ENCODE data around the gene ATP13A2.
A peak's percentile ranks its signal among the peaks of the same experiment; 100 is the strongest.

ATP13A2 gene

DNA sequence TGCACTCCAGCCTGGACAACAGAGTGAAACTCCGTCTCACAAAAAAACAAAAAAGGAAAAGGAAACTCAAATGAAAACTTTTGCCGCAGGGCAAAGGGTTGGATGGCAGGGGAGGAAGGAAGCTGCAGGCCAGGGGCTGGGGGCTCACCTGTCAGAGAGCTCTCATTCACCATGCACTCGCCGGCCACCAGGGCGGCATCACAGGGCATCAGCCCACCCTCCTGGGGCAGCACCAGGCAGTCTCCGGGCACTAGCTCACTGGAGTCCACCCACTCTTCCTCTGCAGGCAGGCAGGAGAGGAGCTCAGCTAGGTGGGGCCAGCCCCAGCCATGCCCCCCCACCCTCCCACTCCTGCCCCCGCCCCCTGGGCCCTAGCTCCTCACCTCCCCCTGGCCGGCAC is 11.9 kb downstream of the ATP13A2 start:
- no peak for DNase-seq

DNA sequence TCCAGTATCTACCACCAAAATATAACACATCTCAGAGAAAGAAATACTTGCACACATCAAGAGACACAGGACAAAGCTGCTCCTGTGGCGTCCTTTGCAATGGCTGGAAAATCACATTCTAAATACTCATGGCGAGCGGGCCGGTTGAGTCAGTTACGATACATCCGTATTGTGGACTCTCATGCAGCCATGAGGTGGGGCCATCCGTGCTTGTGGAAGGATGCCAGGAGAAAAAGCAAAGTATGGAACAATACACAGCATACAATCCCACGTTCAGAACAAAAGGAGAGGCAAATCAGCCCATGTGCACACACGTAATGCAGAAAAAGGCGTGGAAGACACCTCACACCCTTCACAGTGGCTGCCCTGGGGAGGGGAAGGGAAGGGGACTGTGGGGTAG is 13.1 kb downstream of the ATP13A2 start:
- DNase-seq = no peak

DNA sequence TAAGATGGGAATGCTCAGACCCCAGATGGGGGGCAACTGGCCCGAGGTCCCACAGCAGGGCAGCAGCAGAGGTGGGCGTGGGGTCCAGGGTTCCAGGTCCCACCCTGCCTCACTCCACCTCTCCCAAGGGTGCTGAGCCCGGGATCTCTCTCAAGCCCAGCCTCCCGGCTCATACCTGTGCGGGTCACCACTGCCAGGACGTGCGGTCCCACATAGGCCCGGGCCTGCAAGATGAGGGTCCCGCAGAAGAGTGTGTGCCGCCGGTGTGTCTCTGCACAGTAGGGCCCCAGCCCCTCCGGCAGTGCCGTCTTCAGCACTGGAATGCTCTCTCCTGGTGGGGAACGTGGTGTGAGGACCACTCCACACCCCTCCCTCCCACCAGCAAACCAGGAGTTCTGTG is 14.9 kb downstream of the ATP13A2 start:
- DNase-seq = no peak

DNA sequence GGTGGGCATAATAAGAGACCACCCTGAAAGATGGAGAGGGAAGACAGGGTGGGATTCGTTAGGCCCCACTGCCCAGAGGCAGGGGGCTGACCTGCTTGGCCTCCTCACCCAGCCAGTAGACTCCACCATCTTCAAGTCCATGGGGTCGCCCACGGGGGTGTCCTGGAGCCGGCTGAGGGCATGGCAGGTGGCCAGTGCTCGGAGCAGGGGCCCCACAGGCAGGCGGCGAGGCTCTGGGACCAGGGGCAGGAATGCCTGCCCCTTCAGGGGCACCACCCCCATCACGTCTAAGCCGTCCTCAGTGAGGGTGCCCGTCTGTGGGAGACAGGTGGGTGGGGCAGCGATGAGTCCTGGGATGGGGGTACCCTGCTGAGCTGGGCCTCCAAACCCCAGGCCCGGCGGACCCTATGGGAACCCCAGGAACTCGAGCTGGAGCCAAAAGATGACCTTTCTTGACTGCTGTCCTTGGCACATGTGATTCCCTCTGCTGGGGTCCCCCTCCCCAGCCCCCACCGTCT is 18.1 kb downstream of the ATP13A2 start:
- no peak for DNase-seq

DNA sequence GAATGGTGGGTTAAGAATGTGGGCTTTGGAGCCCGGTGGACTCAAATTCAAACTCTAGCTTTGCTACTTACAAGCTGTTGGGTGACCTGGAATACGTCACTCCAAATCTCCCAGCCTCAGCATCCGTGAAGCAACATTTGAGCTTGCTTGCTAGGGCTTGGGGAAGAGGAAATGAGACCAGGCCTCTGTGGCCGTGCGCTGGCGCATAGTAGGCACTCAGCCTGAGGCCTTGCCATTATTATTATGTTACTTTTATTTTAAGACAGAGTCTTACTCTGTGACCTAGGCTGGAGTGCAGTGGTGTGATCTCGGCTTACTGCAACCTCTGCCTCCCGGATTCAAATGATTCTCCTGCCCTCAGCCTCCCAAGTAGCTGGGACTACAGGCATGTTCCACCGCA is 19.1 kb downstream of the ATP13A2 start:
- no peak for DNase-seq

DNA sequence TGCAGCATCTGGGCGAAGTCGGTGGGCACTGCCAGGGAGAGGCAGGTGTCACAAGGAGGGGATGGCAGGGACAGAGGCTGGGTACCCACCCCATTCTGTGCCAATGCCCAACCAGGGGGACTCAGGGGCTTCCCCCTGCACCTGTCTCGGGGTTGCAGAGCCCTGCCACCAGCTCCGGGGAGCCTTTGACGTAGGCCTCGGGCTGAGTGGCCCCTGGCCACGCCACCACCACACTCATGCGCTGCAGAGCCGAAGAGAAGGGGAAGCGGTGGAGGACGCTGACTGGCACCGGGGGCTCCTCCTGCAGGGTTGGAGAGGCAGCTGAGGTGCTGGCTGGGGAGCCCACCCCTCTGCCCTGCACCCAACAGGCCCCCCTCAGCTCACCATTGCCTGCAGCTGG is 19.6 kb downstream of the ATP13A2 start:
- no peak for DNase-seq

DNA sequence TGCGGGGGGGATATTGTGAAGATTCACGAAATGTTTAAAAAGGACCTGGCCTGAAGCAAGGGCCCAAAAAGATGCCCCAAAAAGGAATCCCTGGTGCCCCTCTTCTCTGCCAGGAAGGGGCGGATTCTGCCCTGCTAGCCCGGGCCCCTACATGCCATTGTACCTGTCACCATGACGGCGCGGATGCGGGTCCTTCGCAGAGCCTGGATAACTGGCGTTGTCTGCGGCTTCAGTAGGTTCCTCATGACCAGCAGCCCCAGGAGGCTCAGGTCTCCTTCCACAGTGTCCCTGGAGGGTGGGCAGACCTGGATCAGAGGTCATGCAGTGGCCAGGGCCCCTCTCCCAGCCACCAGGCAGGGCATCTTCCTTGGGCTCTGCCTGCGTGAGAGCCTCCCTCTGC is 20.2 kb downstream of the ATP13A2 start:
- DNase-seq = no peak

DNA sequence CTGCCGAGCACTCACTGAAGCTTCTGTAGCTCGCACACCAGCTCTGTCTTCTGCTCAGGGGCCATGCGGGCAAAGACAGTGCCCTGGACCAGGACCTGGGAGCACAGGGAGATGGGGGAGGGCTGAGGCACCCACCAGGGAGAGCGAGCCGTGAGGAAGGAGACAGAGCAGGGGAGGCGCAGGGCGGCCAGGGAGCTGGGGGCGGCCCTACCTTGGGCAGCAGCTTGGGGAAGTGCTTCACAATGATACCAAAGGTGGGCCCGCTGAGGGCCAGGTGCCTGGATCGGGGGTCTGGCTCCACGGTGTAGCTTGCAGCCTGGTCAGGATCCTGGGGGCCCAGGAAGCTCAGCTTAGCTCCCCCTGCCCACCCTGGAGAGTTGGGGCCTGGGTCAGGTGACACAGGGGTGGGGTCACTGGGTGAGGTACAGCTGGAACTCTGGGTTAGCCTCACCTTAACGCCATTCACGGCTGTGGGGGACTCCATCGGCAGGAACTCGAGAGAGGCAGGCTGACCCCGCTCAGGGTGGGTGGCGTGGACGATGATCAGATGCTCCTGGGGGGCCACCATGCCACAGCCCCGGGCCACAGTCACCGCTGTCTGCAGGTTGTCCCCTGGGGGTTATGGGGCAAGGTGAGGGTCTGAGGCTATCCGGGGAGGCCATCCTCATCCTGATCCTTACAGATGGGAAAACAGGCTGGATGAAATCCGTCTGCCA is 21.9 kb downstream of the ATP13A2 start:
- no peak for DNase-seq

DNA sequence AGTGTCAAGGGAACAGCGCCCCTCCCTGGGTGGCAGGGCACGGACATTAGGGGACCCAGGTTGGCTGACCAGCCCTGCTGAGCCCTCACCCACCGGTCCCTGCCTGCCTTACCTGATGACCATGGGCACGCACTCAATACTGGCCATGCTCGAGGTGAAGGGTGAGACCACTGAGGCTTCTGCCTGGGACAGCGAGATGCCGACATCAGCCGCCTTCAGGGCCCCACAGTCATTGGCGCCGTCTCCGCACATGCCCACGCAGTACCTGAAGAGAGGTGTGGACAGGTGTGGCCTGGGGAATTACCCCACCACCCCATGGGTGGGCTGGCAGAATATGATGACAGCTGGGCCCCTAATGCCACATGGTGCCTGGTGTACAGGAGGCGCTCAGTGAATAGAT is 23.5 kb downstream of the ATP13A2 start:
- no peak for DNase-seq

DNA sequence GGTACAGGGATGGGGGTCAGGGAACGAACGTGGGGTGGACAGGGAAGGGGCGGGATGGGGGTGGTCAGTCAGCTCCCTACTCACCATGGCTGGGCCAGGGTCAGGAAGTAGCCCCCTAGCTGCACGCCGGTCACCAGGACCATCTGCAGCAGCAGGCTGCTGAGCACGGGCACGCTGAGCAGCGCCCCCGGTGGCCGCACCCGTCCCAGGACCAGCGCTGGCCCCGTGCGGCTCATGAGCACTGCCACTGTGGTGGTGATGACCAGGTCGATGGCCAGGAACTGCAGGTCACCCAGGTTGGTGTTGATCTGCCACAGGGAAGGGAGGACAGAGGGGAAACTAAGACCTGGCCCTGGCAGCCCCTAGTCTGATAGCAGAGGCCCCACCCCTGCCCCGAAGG is 24.8 kb downstream of the ATP13A2 start:
- no peak for DNase-seq

DNA sequence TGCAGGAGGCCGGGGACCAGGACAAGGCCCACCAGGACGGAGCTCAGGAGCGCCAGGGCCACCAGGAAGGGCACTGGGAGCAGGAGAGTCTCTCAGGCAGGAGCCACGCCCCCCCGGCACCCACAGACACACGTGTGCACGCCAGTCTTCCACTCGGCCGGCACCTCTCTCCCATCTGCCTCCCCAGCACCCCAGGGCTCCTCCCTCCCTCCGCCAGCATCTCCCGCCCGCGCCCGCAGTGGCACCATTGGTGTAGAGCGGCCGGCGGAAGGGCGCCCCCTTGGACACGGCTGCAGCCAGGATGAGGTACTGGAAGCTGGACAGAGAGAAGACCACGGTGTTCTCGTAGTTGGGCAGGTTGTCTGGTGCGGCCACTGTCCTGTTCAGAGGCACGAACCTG is 25.2 kb downstream of the ATP13A2 start:
- no peak for DNase-seq

DNA sequence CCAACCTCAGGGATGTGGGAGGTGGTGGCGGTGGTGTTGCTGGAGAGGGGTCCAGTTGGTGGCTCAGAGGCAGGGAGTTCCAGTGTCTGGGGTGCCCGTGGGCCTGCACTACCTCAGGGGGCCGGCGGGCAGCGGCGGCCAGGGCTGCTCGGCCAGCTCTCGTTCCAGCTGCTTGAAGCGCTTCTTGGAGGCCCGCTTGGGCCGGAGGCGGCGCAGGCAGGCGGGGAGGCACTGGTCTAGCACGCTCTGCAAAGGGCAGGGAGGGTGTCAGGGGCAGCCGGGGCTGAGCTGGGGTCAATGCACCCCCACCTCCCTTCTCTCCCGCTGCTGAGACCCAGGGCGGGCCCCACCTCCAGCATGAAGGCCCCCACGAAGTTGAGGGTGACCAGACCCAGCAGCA is 25.6 kb downstream of the ATP13A2 start:
- DNase-seq = no peak

DNA sequence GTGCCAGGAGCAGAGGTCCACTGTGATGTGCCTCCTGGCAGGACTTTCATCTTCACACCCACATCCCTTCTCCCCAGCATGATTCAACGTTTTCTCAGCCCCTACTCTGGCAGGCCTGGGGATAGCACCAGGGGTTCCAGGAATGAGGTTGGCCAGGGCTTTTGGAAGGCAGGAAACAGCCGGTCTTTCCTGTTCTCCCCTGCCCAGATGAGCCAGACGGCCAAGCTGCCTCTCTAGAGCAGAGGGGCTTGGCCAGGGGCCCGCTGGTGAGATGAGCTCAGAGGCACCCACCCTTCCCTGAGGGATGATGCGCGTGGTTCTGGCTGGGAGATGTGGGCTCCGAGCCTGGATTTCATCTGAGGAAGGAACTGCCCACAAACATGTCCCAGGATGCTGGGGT is 27.0 kb downstream of the ATP13A2 start:
- DNase-seq = peak; percentile 91

DNA sequence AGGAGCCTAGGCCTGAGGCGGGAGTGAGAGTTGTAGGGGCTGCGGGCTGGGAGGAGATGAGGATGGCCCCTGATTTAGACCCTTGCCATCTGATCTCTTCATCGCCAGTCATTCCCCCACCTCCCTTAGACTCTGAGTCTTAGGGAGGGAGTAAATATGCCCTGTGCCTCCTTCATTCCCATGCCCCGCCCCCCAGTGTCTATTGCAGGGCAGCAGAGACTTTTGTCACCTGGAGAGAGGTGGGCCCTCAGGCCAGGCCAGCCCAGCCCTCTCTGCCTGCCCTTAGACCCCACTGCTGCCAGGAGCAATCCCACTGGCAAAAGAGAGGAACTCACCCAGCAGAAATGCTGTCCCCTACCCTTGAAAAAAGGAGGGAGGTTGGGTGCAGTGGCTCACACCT is 28.1 kb downstream of the ATP13A2 start:
- no peak for DNase-seq

DNA sequence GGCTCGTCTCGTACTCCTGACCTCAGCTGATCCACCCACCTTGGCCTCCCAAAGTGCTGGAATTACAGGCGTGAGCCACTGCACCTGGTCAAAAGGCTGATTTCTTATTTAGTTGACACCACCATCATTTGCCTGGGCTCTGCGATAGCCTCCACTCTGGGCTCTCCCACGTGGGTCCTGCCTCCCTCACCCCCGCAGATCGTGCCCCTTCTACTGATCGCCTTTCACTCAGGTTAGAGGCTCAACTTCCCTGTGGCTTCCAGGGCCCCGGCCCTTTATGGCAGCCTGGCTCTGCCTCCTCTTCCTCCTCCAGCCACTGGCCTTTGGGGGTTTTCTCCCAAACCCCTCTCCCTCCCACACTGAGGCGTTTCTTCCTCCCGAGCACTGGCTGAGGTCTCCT is 28.8 kb downstream of the ATP13A2 start:
- no peak for DNase-seq

DNA sequence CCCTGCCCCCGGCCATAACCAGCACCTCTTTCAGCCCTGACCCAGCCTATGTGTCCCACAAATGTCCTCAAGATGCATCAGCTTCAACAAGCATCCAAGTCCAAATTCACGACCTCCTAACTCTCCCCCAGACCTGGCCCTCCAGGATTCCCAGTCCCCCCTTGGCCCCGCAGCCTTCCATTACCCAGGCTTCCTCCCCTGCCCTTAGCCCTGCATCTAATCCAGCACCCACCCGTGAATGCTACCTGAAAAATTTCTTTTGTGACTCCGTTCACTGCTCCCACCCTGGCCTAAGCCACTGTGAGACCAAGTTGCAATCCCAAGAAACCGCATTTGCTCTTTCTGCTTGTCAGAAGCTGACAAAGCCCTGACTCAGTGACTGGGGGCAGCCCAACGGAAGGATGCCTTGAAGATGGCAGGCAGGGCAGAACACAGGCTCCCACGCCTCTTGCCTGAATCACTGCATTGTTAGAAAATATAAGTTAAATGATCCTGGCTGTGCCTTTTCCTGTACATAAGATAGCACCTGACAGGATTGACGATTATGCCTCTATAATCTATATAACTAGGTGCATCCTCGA is 30.4 kb downstream of the ATP13A2 start:
- peak; percentile 90 for DNase-seq

DNA sequence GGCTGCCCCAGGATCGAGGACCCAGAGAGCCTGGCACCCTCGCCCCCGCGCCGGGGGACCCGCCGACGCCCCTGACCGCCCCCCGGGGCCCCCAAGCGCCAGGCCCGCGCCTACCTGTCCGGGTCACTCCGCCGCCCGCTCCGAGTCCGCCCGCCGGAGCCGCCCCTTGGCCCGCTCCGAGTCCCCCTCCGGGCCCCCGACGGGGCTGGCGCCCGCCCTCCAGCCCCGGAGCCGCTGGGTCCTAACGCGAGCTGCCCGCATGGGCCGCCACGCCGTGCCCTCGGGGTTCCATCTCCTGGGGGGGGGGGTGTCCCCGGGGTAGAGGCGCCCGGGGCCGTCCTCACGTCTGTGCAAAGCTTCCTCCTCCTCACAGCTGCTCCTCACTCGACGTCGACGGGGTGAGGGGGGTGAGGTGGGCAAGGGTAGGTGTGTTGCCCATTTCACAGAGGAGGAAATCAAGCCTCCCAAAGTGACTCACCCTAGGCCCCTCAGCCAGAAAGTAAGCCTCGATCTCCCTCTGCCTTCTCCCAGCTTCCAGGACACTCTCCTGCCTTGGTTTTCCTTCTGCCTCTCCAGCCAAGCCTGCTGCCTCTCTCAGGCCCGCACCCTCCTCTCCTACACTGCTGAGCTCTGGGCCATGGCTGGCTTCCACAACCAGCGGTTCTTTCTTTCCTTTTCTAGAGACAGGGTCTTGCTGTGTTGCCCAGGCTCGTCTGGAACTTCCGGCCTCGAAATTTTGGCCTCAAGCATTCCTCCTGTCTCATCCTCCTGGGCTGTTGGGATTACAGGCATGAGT is 31.1 kb downstream of the ATP13A2 start, which contains the start of gene MFAP2:
MFAP2 (minus strand) TSS at position 148 of the 796 bp plus-strand sequence. CDS start 2,347 bp downstream, outside the sequence.
- peak; percentile 41 for DNase-seq

DNA sequence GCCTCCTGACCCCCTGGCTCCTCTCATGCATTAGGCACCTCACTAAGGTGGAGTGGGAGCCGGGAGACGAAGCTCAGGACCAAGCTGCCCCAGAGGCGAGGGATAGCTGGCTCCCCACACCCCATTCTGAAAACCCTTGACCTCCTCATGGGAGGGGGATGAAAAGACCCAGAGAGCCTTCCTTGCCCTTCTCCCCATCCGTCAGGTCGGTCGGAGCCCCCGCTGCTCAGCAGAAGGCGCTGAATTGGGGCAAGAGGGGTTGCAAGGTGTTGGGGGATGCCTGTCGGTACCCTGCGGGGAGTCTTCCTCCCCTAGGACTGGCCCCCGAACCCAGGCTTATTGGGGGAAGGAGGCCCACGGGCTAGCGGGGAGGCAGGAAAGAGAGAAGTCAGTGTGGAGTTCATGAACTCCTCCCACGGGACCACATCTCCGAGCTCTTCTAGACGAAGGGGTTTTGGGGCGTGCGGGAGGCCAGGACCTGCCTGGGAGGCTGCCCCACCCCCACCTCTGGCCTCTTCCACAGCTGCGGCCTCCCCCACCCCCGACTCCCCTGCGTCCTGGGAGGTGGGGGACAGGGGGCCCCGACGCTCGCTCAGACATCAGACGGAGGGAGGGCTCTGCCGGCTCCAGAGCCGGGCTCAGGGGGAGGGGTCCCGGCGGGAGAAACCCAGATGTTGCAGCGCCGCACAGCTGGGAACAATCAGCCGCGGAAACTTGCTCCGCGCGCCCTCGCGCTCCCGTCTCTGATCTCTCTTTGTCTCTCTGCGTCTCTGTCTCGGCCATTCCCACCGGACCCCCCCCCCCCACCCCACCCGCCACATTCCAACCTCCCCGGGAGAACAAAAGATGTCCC is 32.0 kb downstream of the ATP13A2 start:
- peak; percentile 55 for DNase-seq

DNA sequence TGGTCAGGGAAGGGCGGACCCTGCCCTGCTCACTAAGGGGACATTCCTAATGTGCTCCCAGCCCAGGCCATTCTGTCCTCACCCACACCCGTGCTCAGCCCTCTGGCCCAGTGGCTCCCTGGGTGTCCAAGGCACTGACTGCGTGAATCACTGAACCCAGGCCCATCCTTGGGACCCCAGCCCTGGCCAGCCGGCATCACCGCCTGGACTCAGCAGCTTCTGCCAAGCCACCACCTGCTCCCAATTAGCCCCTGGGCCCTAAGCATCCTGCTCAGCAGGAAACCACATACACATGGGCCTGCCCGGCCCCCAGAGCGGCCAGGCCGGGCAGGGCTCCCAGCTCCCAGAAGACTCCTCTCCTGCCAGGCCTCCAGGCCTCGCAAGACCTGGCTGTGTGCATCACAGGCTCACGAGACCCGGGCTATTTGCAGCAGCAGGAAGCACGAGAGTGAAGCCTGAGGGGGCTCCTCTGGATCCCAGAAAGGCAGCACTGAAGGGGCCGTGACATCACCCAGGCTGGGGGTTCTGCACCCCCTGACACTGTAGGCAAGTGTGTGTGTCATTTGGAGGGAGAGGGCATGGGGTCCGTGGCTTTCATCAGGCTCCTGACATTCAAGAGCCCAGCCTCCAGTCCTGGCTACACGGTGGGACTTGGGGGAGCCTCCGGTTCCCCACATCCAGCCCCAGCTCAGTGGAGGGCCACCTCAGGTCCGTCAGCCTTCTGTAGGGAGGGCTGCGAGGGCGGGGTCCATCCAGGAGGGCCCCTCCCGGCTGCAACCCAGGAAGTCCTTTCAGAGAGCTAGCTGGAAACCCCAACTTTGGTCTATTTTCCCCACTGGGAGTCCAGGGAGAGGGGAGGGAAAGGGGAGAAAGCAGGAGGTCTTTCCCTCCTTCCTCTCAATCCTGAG is 32.9 kb downstream of the ATP13A2 start:
- peak; percentile 86 for DNase-seq

DNA sequence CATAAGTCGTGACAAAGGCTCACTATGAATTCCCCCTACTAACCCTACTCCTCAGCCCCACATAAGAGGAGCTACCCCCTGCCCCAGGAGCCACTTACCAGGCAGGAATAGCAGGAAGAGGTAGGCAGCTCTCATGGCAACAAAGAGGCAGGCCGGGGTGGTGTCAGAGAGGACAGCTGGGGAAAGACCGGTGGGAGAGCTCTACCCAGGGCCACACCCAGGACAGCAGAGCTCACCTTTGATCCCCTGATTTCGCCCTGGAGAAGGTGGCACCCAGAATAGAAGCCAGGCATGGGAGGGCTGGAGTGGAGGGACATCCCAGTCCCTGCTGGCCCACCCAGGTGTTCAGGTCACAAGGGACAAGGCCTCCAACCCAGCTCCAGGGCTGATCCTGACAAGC is 33.6 kb downstream of the ATP13A2 start:
- no peak for DNase-seq

DNA sequence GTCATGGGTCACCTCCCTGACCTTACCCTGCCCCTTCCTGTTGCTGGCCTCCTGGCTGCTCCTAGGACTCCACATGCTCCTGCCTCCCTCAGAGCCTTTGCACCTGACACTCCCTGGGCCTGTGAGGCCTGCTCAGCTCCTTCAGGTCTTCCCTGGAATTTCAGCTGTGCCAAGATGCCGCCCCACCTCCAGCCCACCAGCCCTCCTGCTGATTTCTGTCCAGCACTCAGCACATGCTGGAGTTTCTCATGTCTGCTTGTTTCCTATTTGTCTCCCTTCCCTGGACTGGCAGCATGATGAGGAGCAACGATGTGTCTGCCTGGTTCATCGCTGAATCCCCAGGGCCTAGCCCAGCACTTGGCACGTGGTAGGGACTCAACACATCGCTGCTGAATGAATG is 34.4 kb downstream of the ATP13A2 start:
- no peak for DNase-seq

DNA sequence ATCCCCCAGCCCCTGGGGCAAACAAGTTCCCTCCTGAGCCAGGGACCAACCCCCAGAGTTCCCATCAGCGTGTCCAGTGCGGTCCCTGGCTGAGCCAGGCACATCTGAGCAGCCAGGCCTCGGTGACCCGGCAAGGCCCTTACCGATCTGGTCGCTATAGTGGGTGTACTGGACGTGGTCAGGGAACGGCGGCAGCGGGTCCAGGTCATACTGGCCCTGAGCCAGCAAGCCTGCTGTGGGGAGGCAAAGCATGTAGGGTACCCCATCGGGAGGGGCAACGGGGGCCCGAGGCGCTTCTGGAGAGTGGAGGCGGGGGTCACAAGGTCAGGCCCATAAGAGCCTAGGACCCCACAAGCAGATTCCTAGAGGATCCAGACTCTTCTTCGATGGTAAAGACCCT is 34.8 kb downstream of the ATP13A2 start:
- DNase-seq = no peak

Measured in fibroblast of skin of right quadriceps (primary cell).